HepG2 (cell line): ENCODE measurements around the gene ZNF777. TPM values are rescaled to one million over a fixed set of nuclear protein-coding genes. Genes with fewer than 3 reads are reported as not detected.

Source experiments
- ATAC-seq: fragments of 200-7000 bp; cut with Tn5 transposase; 3 replicates; pipeline ENCODE4 v1.9.1; 2020; ENCODE audit warnings: mild to moderate bottlenecking, moderate library complexity
- BruUV-seq: library from RNA; stranded (reverse); fragments of 400-500 nt; replicated peaks from 2 replicates; lab custom pipeline; 2021; lab: Mats Ljungman, UMichigan
- CTCF ChIA-PET: fragments of 300-600 bp; formaldehyde crosslinking; extraction: SDS; loops from one replicate; lab custom pipeline; 2021; ENCODE audit warnings: low total read pairs, inconsistent platforms, low intra/inter-chr PET ratio; lab: Yijun Ruan, JAX
- POLR2A ChIA-PET: fragments of 350-600 bp; sonication (Branson Sonifier 250); formaldehyde crosslinking; loops from one replicate; lab custom pipeline; 2020; ENCODE audit warnings: antibody characterized with exemption, inconsistent platforms; lab: Yijun Ruan, JAX
- DNase-seq: peaks from one replicate; pipeline ENCODE4 v3.0.0-alpha.2; 2015; ENCODE audit warnings: low spot score
- FAIRE-seq: peaks from 3 replicates; lab custom pipeline; 2011; peaks lifted over from hg19 to GRCh38; lab: Jason Lieb, UNC
- H2AFZ ChIP-seq: one replicate; pipeline ENCODE4 v1.6.1; 2011; ENCODE audit warnings: low read length, inconsistent platforms
- H3K27ac ChIP-seq: fragments of 300-600 bp; 3 replicates; pipeline ENCODE4 v1.8.0; 2011; ENCODE audit warnings: mixed run types, mild to moderate bottlenecking, mixed read lengths, low read length, inconsistent platforms; ENCODE audit not compliant: insufficient read depth; ENCODE audit errors: extremely low read length
- H3K27me3 ChIP-seq, 2 experiments: fragments of 200-600 bp in 1 of 2; 2 replicates in 1 of 2; 3 replicates in 1 of 2; pipeline versions ENCODE4 v1.6.0 to v1.8.0; 2011; ENCODE audit warnings: low read length in 2 of 2, mild to moderate bottlenecking in 2 of 2, moderate library complexity in 2 of 2, inconsistent platforms in 1 of 2; ENCODE audit not compliant: insufficient read depth in 2 of 2, control insufficient read depth in 1 of 2
- H3K36me3 ChIP-seq, 2 experiments: fragments of 200-600 bp in 1 of 2; replicated peaks in 1 of 2; 2 replicates in 1 of 2; 3 replicates in 1 of 2; pipeline versions ENCODE4 v1.5.1 to v1.8.0; 2011; ENCODE audit warnings: low read length in 2 of 2, inconsistent platforms in 1 of 2; ENCODE audit not compliant: insufficient read depth in 2 of 2, control insufficient read depth in 1 of 2
- H3K4me1 ChIP-seq: 2 replicates; pipeline ENCODE4 v1.5.1; 2012; ENCODE audit warnings: low read length, inconsistent platforms; ENCODE audit not compliant: insufficient read depth
- H3K4me2 ChIP-seq: 2 replicates; pipeline ENCODE4 v1.6.0; 2011; ENCODE audit warnings: low read depth, low read length, inconsistent platforms
- H3K4me3 ChIP-seq, 3 experiments: fragments of 200-600 bp in 1 of 3; sonication (generic), shearing (Covaris generic) in 1 of 3; replicated peaks in 1 of 3; 2 replicates each; pipeline ENCODE4 v1.5.1; 2011 to 2016; ENCODE audit warnings: low read length in 3 of 3, inconsistent platforms in 2 of 3, low read depth in 2 of 3, mild to moderate bottlenecking in 2 of 3, control low read depth in 1 of 3, mixed read lengths in 1 of 3; ENCODE audit not compliant: insufficient read depth in 1 of 3
- H3K79me2 ChIP-seq: one replicate; pipeline ENCODE4 v1.6.1; 2011; ENCODE audit warnings: low read length, inconsistent platforms; ENCODE audit not compliant: insufficient read depth
- H3K9ac ChIP-seq: 2 replicates; pipeline ENCODE4 v1.6.0; 2011; ENCODE audit warnings: mild to moderate bottlenecking, low read depth, low read length, inconsistent platforms; ENCODE audit not compliant: insufficient read depth
- H3K9me3 ChIP-seq: 2 replicates; pipeline ENCODE4 v1.5.1; 2012; ENCODE audit warnings: mild to moderate bottlenecking, low read length
- H4K20me1 ChIP-seq: 2 replicates; pipeline ENCODE4 v1.6.0; 2011; ENCODE audit warnings: inconsistent platforms, mild to moderate bottlenecking, low read length, moderate library complexity; ENCODE audit not compliant: insufficient read depth
- BCL6 ChIP-seq: IDR thresholded peaks from 2 replicates; pipeline ENCODE4 v1.6.1; 2016; ENCODE audit warnings: missing genetic modification reagents, missing compliant biosample characterization
- MAZ ChIP-seq, 2 experiments: sonication (generic) in 1 of 2; formaldehyde crosslinking in 1 of 2; IDR thresholded peaks; 2 replicates each; pipeline versions ENCODE4 v1.5.0 to v1.6.1; 2012 to 2020; ENCODE audit warnings: low read depth in 2 of 2, mild to moderate bottlenecking in 2 of 2, borderline replicate concordance in 1 of 2, improper control_type of control experiment in 1 of 2, low read length in 1 of 2, missing genetic modification reagents in 1 of 2, moderate library complexity in 1 of 2
- MBNL3 ChIP-seq: fragments of 250-450 bp; sonication (Bioruptor Pico); conservative IDR thresholded peaks from 2 replicates; pipeline ENCODE4 v1.8.0; 2022; ENCODE audit warnings: mild to moderate bottlenecking, inconsistent platforms
- MIER3 ChIP-seq: IDR thresholded peaks from 2 replicates; pipeline ENCODE4 v1.6.1; 2016; ENCODE audit warnings: missing compliant biosample characterization, borderline replicate concordance
- NFRKB ChIP-seq: fragments of 450-650 bp; IDR thresholded peaks from 2 replicates; pipeline ENCODE4 v1.6.1; 2017
- PLRG1 ChIP-seq: fragments of 450-650 bp; conservative IDR thresholded peaks from 2 replicates; pipeline ENCODE4 v1.6.1; 2016
- POLR2AphosphoS5 ChIP-seq: IDR thresholded peaks from 2 replicates; pipeline ENCODE4 v1.6.1; 2012; ENCODE audit warnings: low read depth, low read length
- PPARG ChIP-seq: conservative IDR thresholded peaks from 2 replicates; pipeline ENCODE4 v1.6.1; 2016; ENCODE audit warnings: missing biosample characterization, missing genetic modification reagents
- PTBP1 ChIP-seq: fragments of 200-400 bp; formaldehyde crosslinking; IDR thresholded peaks from 2 replicates; pipeline ENCODE4 v1.6.1; 2018; ENCODE audit warnings: low read length, low read depth; ENCODE audit not compliant: poor library complexity, severe bottlenecking
- SIN3B ChIP-seq: fragments of 150-350 bp; IDR thresholded peaks from 2 replicates; pipeline ENCODE4 v1.6.1; 2014; ENCODE audit warnings: low read length
- SOX5 ChIP-seq: IDR thresholded peaks from 2 replicates; pipeline ENCODE4 v1.6.1; 2016; ENCODE audit warnings: borderline replicate concordance
- SPEN ChIP-seq: sonication (generic); formaldehyde crosslinking; IDR thresholded peaks from 2 replicates; pipeline ENCODE4 v1.5.1; 2020; ENCODE audit warnings: low read depth, mild to moderate bottlenecking, missing genetic modification reagents
- TBP ChIP-seq: sonication (generic); formaldehyde crosslinking; IDR thresholded peaks from 2 replicates; pipeline ENCODE4 v1.5.0; 2020; ENCODE audit warnings: missing genetic modification reagents
- YY1 ChIP-seq: IDR thresholded peaks from 2 replicates; pipeline ENCODE4 v1.6.1; 2011; ENCODE audit warnings: low read length, low read depth, moderate library complexity, mild to moderate bottlenecking; ENCODE audit not compliant: insufficient read depth, insufficient replicate concordance
- ZNF225 ChIP-seq: sonication (generic); formaldehyde crosslinking; IDR thresholded peaks from 2 replicates; pipeline ENCODE4 v1.4.0; 2020; ENCODE audit warnings: mild to moderate bottlenecking, missing genetic modification reagents
- ZNF296 ChIP-seq: sonication (generic); formaldehyde crosslinking; conservative IDR thresholded peaks from 2 replicates; pipeline ENCODE4 v1.5.0; 2020; ENCODE audit warnings: mild to moderate bottlenecking, missing genetic modification reagents
- ZNF614 ChIP-seq: IDR thresholded peaks from 2 replicates; pipeline ENCODE4 v1.6.1; 2018; ENCODE audit warnings: missing biosample characterization, missing genetic modification reagents, inconsistent platforms, borderline replicate concordance
- WGBS: methylation state at CpG from one replicate; pipeline ENCODE4 v1.1.6; 2017; ENCODE audit warnings: low lambda C conversion rate; 5-methylcytosine and 5-hydroxymethylcytosine counted together
- in situ Hi-C: cut with HindIII; loops from 2 replicates; pipeline ENCODE4 v1.10.0; 2017; ENCODE audit warnings: low pct_unique_long_range_greater_than_20kb; ENCODE audit not compliant: extremely low pct_ligation_motif_present
- intact Hi-C: fragments of 100-400 bp; cut with micrococcal nuclease; formaldehyde crosslinking; loops from one replicate; pipeline ENCODE4 v1.10.0; 2022; ENCODE audit not compliant: unreplicated experiment
- polyA plus RNA-seq, 8 experiments: library from polyadenylated mRNA; depleted of rRNA in 3 of 8; stranded (reverse) in 7 of 8; unstranded in 1 of 8; fragments of >200 nt; fragmentation: Illumina TruSeq in 4 of 8; extraction: Trizol in 4 of 8; gene quantifications; 2 replicates each; pipeline versions ENCODE4 v1.2.1 to v1.2.3, GENCODE V29; 2011 to 2016; ENCODE audit warnings: low read depth in 4 of 8, missing spikeins in 1 of 8, mixed read lengths in 1 of 8; ENCODE audit not compliant: insufficient read depth in 1 of 8
- total RNA-seq, 5 experiments: library from RNA; depleted of rRNA; stranded (reverse); fragments of >200 nt; fragmentation: Illumina TruSeq; extraction: Trizol; gene quantifications; 2 replicates each; pipeline ENCODE4 v1.2.3, GENCODE V29; 2016; ENCODE audit warnings: low read depth in 1 of 5
- TF ChIP-seq, protein P1 (sequence below): sonication (generic); formaldehyde crosslinking; IDR thresholded peaks from 2 replicates; pipeline ENCODE4 v1.5.0; 2020; ENCODE audit warnings: missing genetic modification reagents
- TF ChIP-seq, protein P2 (sequence below): sonication (generic); formaldehyde crosslinking; IDR thresholded peaks from 2 replicates; pipeline ENCODE4 v1.4.0; 2020; ENCODE audit warnings: missing genetic modification reagents, borderline replicate concordance

ZNF777 gene
- total and polyA plus RNA-seq, 2 of the 13 experiments (the other 11 are each of a cell fraction or from before 2014, with no cell fraction given), result 3.8 to 6.0 TPM

DNA sequence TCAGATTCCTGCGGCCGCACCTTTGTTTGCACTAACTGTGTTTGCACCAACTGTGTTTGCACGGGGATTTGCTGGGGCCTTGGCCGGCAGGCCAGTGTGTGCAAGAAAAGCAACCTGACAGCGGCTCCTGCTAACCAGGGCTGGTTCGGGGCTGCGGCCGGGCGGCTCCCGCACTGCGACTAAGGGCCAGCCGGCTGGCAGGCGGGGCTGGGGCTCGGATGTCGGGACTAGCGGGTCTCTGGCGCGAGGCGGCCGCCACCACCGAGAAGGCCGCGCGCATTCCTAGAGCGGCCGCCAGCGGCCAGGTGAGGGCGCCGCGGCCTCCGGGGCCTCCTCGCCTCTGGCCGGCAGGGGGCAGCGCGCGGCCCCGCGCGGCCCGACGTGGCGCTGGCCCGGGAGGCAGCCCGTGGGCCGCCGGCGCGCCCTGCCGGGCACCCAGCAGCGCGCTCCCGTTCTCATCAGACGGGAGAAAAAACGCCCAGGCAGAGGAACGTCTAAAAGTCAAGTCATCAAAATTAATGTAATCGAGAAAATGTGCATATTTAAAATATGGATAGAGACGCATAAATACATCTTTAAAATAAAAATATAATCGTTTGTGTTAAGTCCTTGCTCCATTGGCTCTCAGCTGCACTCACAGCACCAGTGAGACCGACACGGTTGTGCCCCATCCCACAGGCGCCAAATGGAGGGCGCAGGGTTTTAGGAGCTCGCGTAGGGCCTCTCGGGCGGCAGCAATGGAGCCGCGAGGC lies 38.5 kb downstream of the ZNF777 start:
- in situ Hi-C loops (no loop called here), intact Hi-C loops (loop anchor here (5.0 kb wide), 1 partner anchor 200 kb away; no protein-coding TSS in a partner anchor)
- H3K27ac ChIP-seq, result peak overlapping the region; percentile 49
- peak overlapping the region; percentile 79 for H3K4me2 ChIP-seq
- POLR2A ChIA-PET, result no interaction called here
- H3K9ac ChIP-seq, result peak overlapping the region; percentile 54; the same call in 1 of the 2 replicates
- no peaks in the 10 kb centered on the region for H4K20me1 ChIP-seq
- peak overlapping the region; percentile 83 for H2AFZ ChIP-seq
- H3K27me3 ChIP-seq, result no peaks in the 10 kb centered on the region; a peak in 1 of 5 replicates
- H3K79me2 ChIP-seq, result no peaks in the 10 kb centered on the region
- peak; percentile 91 for ATAC-seq
- CTCF ChIA-PET, result interaction anchor here (1.2 to 2.0 kb wide), 2 partner anchors 112 to 161 kb away, joined by 8 to 15 read pairs; partner anchors contain the start of gene ZNF783
- peaks cover 15% of the 10 kb centered on the region for H3K4me1 ChIP-seq
- FAIRE-seq, result no peak
- no TSS peak for BruUV-seq
- no peaks in the 10 kb centered on the region for H3K36me3 ChIP-seq
- H3K9me3 ChIP-seq, result no peaks in the 10 kb centered on the region
- 46% methylated on average over 56 of the region's 68 CpGs for whole genome bisulfite sequencing
- peak overlapping the region; percentile 50 to 63 (median 50); a peak in 5 of 6 replicates for H3K4me3 ChIP-seq
- peak; percentile 44 for DNase-seq
- TF ChIP-seq YY1 (peak; percentile 49), MIER3 (CRISPR knock-in tag) (no peak), BCL6 (CRISPR knock-in tag) (no peak), SOX5 (CRISPR knock-in tag) (no peak), ZNF296 (CRISPR knock-in tag) (no peak), ZNF225 (CRISPR knock-in tag) (no peak), TBP (CRISPR knock-in tag) (no peak), PLRG1 (no peak), MAZ (IDR thresholded peaks at IDR 0.05; ENCODE audit: borderline replicate concordance, low read depth, low read length) (no peak), MAZ (CRISPR knock-in tag; IDR thresholded peaks at IDR 0.05; ENCODE audit: low read depth) (peak; percentile 54; the same call in 1 of the 2 replicates), POLR2AphosphoS5 (no peak), PTBP1 (no peak), ZNF614 (CRISPR knock-in tag) (no peak), MBNL3 (CRISPR knock-in tag) (no peak), NFRKB (no peak), PPARG (CRISPR knock-in tag) (no peak), SIN3B (no peak), SPEN (no peak)
- TF ChIP-seq, protein P1, sequence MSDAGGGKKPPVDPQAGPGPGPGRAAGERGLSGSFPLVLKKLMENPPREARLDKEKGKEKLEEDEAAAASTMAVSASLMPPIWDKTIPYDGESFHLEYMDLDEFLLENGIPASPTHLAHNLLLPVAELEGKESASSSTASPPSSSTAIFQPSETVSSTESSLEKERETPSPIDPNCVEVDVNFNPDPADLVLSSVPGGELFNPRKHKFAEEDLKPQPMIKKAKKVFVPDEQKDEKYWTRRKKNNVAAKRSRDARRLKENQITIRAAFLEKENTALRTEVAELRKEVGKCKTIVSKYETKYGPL (CRISPR knock-in tag), result no peak
- TF ChIP-seq, protein P2, sequence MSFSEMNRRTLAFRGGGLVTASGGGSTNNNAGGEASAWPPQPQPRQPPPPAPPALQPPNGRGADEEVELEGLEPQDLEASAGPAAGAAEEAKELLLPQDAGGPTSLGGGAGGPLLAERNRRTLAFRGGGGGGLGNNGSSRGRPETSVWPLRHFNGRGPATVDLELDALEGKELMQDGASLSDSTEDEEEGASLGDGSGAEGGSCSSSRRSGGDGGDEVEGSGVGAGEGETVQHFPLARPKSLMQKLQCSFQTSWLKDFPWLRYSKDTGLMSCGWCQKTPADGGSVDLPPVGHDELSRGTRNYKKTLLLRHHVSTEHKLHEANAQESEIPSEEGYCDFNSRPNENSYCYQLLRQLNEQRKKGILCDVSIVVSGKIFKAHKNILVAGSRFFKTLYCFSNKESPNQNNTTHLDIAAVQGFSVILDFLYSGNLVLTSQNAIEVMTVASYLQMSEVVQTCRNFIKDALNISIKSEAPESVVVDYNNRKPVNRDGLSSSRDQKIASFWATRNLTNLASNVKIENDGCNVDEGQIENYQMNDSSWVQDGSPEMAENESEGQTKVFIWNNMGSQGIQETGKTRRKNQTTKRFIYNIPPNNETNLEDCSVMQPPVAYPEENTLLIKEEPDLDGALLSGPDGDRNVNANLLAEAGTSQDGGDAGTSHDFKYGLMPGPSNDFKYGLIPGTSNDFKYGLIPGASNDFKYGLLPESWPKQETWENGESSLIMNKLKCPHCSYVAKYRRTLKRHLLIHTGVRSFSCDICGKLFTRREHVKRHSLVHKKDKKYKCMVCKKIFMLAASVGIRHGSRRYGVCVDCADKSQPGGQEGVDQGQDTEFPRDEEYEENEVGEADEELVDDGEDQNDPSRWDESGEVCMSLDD (CRISPR knock-in tag), result no peak
